NT2/D1 (cell line): ENCODE measurements around the gene UBXN10.

Experiments used
- SUZ12 ChIP-seq: IDR thresholded peaks from 2 replicates; pipeline ENCODE4 v1.6.1; 2011; ENCODE audit not compliant: insufficient read length, insufficient read depth; ENCODE audit errors: extremely low read depth
- YY1 ChIP-seq: IDR thresholded peaks from 2 replicates; pipeline ENCODE4 v1.6.1; 2011; ENCODE audit not compliant: insufficient read length, insufficient read depth

GRCh38 chr1:20190256-20191160 is 4.6 kb downstream of the UBXN10 start:
- TF ChIP-seq SUZ12 (no peak), YY1 (no peak)
